Parathyroid adenoma (tissue), 2 donors: ENCODE measurements around the gene DACT3.

Source experiments
- H2AFZ ChIP-seq: fragments of 300-600 bp; sonication (generic); one replicate; pipeline ENCODE4 v1.7.0; 2017; ENCODE audit warnings: antibody characterized with exemption, mild to moderate bottlenecking
- H3K27ac ChIP-seq: fragments of 300-600 bp; sonication (generic); one replicate; pipeline ENCODE4 v1.7.0; 2017
- H3K27me3 ChIP-seq: fragments of 300-600 bp; sonication (generic); one replicate; pipeline ENCODE4 v1.7.0; 2017; ENCODE audit warnings: low read length; ENCODE audit not compliant: control insufficient read depth, insufficient read depth
- H3K36me3 ChIP-seq: fragments of 300-600 bp; sonication (generic); one replicate; pipeline ENCODE4 v1.7.0; 2017; ENCODE audit warnings: low read length; ENCODE audit not compliant: control insufficient read depth, insufficient read depth
- H3K4me1 ChIP-seq: fragments of 300-600 bp; sonication (generic); one replicate; pipeline ENCODE4 v1.7.0; 2017; ENCODE audit warnings: control low read depth
- H3K4me2 ChIP-seq: fragments of 300-600 bp; sonication (generic); one replicate; pipeline ENCODE4 v1.7.0; 2017; ENCODE audit warnings: low read length
- H3K4me3 ChIP-seq: fragments of 300-600 bp; sonication (generic); one replicate; pipeline ENCODE4 v1.7.0; 2017; ENCODE audit warnings: low read depth, low read length
- H3K79me2 ChIP-seq: fragments of 300-600 bp; sonication (generic); one replicate; pipeline ENCODE4 v1.7.0; 2017; ENCODE audit warnings: control low read depth
- H3K9ac ChIP-seq: fragments of 300-600 bp; sonication (generic); one replicate; pipeline ENCODE4 v1.7.0; 2017; ENCODE audit warnings: mild to moderate bottlenecking
- H3K9me3 ChIP-seq: fragments of 300-600 bp; sonication (generic); one replicate; pipeline ENCODE4 v1.7.0; 2017; ENCODE audit warnings: low read length; ENCODE audit not compliant: control insufficient read depth
- TF ChIP-seq, protein P1 (sequence below): fragments of 300-600 bp; sonication (generic); IDR thresholded peaks from one replicate; pipeline ENCODE4 v1.7.0; 2017; ENCODE audit warnings: antibody characterized with exemption, mild to moderate bottlenecking
- donor health status: primary hyperparathyroidism.

Gene DACT3

DNA sequence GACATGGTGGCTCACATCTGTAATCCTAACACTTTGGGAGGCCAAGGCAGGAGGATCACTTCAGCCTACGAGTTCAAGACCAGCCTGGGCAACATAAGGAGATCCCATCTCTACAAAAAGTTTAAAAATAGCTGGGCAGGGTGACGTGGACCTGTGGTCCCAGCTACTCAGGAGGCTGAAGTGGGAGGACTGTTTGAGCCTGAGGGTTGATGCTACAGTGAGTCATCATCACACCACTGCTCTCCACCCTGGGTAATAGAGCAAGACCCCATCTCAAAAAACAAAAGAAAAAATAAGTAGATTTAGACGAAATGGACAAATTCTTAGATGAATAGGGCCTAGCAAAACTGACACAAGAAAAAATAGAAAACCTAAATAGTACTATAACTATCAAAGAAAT, 14.6 kb downstream of the DACT3 start:
- H3K79me2 ChIP-seq, result no peaks in the 10 kb centered on the region
- H3K9me3 ChIP-seq, result no peaks in the 10 kb centered on the region
- no peaks in the 10 kb centered on the region for H3K36me3 ChIP-seq
- TF ChIP-seq, protein P1, sequence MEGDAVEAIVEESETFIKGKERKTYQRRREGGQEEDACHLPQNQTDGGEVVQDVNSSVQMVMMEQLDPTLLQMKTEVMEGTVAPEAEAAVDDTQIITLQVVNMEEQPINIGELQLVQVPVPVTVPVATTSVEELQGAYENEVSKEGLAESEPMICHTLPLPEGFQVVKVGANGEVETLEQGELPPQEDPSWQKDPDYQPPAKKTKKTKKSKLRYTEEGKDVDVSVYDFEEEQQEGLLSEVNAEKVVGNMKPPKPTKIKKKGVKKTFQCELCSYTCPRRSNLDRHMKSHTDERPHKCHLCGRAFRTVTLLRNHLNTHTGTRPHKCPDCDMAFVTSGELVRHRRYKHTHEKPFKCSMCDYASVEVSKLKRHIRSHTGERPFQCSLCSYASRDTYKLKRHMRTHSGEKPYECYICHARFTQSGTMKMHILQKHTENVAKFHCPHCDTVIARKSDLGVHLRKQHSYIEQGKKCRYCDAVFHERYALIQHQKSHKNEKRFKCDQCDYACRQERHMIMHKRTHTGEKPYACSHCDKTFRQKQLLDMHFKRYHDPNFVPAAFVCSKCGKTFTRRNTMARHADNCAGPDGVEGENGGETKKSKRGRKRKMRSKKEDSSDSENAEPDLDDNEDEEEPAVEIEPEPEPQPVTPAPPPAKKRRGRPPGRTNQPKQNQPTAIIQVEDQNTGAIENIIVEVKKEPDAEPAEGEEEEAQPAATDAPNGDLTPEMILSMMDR, result no peak
- no peak overlapping the region for H3K27ac ChIP-seq
- H3K9ac ChIP-seq, result no peak overlapping the region
- H3K27me3 ChIP-seq, result no peaks in the 10 kb centered on the region
- H3K4me1 ChIP-seq, result no peaks in the 10 kb centered on the region
- no peak overlapping the region for H3K4me2 ChIP-seq
- H3K4me3 ChIP-seq, result no peak overlapping the region
- H2AFZ ChIP-seq, result no peak overlapping the region

DNA sequence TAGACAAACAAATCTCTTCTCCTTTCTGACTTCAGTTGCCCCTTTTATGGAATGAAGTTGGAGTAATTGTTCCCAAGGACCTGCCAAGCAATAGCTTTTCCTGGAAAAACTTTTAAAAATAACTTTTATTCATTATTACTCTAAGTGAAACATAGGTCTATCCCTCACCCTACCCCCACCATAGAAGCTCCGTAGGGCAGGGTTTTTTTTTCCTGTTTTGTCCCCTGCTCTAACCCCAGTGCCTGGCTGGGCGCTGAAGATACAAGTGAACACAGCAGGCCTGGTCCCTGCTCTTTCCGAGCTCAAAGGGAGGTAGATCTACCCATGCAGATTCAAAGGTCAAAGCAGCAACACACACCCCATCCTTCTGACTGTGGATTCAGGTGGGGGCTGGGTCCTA, 16.3 kb downstream of the DACT3 start:
- no peaks in the 10 kb centered on the region for H3K4me1 ChIP-seq
- H3K36me3 ChIP-seq, result no peaks in the 10 kb centered on the region
- no peak overlapping the region for H3K27ac ChIP-seq
- H3K9ac ChIP-seq, result no peak overlapping the region
- no peak overlapping the region for H2AFZ ChIP-seq
- no peaks in the 10 kb centered on the region for H3K9me3 ChIP-seq
- H3K79me2 ChIP-seq, result no peaks in the 10 kb centered on the region
- no peak overlapping the region for H3K4me3 ChIP-seq
- H3K4me2 ChIP-seq, result no peak overlapping the region
- TF ChIP-seq, protein P1, result no peak
- no peaks in the 10 kb centered on the region for H3K27me3 ChIP-seq

DNA sequence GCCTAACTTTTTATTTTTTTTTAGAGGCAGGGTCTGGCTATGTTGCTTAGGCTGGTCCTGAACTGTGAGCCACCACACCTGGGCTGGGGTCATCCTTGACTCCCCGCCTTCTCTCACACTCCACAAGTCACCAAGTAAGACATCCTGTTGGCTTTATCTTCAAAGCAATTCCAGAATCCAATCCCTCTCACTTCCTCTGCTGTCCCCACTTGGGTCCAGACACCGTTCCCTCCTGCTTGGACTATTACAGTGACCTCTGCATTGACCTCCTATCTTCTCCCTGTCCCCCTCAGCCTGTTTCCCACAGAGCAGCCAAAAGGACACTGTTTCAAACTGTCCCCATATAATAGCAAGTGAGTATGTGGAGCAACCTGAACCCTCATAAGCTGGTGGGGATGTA, 20.3 kb downstream of the DACT3 start:
- H3K27me3 ChIP-seq, result no peaks in the 10 kb centered on the region
- H3K36me3 ChIP-seq, result no peaks in the 10 kb centered on the region
- no peak overlapping the region for H3K9ac ChIP-seq
- H3K9me3 ChIP-seq, result no peaks in the 10 kb centered on the region
- H3K4me2 ChIP-seq, result no peak overlapping the region
- H3K4me1 ChIP-seq, result no peaks in the 10 kb centered on the region
- TF ChIP-seq, protein P1, result no peak
- H3K4me3 ChIP-seq, result no peak overlapping the region
- no peaks in the 10 kb centered on the region for H3K79me2 ChIP-seq
- H2AFZ ChIP-seq, result no peak overlapping the region
- no peak overlapping the region for H3K27ac ChIP-seq

DNA sequence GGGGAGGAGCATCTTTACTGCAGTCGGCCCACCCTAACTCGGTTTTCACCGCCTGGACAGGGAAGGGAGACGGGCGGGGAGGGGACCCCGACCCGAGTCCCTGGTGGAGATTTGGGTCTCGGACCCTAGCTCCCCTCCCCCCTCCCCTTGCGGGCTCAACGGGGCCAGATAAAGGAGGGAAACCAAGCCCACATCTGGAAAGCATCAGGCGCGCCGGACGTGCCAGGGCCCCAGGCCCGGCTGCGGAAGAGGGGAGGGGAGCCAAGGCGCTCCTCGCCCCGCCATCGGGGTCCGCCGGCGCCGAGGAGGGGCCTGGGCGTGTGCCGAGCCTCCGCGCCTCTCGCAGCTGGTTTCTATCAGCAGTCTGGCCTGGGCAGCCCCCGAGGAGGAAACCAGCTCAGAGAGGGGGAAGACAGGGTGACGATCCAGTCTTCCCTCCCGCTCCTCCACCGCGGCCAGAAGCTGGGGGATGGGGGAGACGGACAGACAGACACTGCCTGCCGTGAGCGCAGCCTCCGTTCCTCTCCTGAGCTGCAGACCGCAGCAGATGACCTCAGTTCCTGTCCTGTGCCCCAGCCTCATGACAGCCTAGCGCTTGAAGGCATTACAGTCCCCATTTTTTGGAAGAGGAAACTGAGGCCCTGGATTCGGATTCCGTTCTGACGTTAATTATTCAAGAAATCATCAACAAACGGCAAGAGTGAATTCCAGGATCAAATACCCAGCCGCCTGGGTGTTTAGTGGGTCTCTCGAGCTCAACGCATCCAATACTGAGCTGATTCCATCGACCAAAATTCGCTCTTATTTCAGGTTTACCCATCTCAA, 21.4 kb downstream of the DACT3 start:
- Histone ChIP-seq H3K36me3 (no peaks in the 10 kb centered on the region), H3K27me3 (no peaks in the 10 kb centered on the region), H3K4me2 (peak overlapping the region; percentile 66), H3K79me2 (no peaks in the 10 kb centered on the region), H3K9me3 (no peaks in the 10 kb centered on the region), H3K9ac (no peak overlapping the region), H3K27ac (no peak overlapping the region), H2AFZ (peak overlapping the region; percentile 80), H3K4me3 (peak overlapping the region; percentile 43), H3K4me1 (peaks cover 2% of the 10 kb centered on the region)
- TF ChIP-seq, protein P1, result no peak

DNA sequence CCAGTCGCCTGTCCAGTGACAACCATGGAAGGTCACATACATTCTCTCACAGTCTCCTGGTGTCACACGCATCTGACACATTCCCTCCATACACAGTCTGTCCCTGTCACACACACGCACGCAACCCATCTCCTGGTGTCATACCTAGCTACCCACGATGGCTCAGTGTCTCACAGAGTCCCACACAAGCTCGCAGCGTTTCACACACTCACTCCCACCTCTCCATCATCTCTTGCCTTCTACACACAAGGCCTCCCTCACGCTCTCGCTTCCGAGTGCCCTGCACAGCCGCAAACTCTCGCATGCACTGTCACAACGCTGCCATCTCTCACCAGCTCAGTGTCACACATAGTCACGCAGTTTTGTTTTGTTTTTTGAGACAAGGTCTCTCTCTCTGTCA, 23.8 kb downstream of the DACT3 start:
- no peak overlapping the region for H3K27ac ChIP-seq
- no peaks in the 10 kb centered on the region for H3K36me3 ChIP-seq
- H3K4me3 ChIP-seq, result no peak overlapping the region
- no peak overlapping the region for H3K4me2 ChIP-seq
- TF ChIP-seq, protein P1, result no peak
- no peak overlapping the region for H3K9ac ChIP-seq
- H3K9me3 ChIP-seq, result no peaks in the 10 kb centered on the region
- peaks cover 6% of the 10 kb centered on the region for H3K4me1 ChIP-seq
- H2AFZ ChIP-seq, result no peak overlapping the region
- H3K79me2 ChIP-seq, result no peaks in the 10 kb centered on the region
- H3K27me3 ChIP-seq, result no peaks in the 10 kb centered on the region
